H9 (cell line): ENCODE results near the gene ARHGAP10. TPM values are rescaled to one million over a fixed set of nuclear protein-coding genes. Genes with fewer than 3 reads are reported as not detected.

Experiments
- DNase-seq: peaks from one replicate; pipeline ENCODE4 v3.0.0-alpha.2; 2017
- H2AFZ ChIP-seq: one replicate; pipeline ENCODE4 v1.6.1; 2013; ENCODE audit warnings: mild to moderate bottlenecking, low read length, control low read depth, moderate library complexity
- H2AK5ac ChIP-seq: 2 replicates; pipeline ENCODE4 v1.6.1; 2013; ENCODE audit warnings: low read length, control low read depth, mixed read lengths; ENCODE audit not compliant: insufficient read length
- H2BK120ac ChIP-seq: one replicate; pipeline ENCODE4 v1.6.1; 2013; ENCODE audit warnings: low read depth, mild to moderate bottlenecking, low read length, control low read depth, inconsistent platforms; ENCODE audit not compliant: poor library complexity, severe bottlenecking
- H2BK12ac ChIP-seq: 2 replicates; pipeline ENCODE4 v1.6.1; 2013; ENCODE audit warnings: low read length, control low read depth, mixed read lengths, low read depth; ENCODE audit not compliant: insufficient read length
- H2BK15ac ChIP-seq: 2 replicates; pipeline ENCODE4 v1.6.1; 2013; ENCODE audit warnings: low read depth, low read length, control low read depth
- H2BK20ac ChIP-seq: one replicate; pipeline ENCODE4 v1.6.1; 2013; ENCODE audit warnings: low read depth, mild to moderate bottlenecking, low read length, control low read depth, inconsistent platforms; ENCODE audit not compliant: poor library complexity, severe bottlenecking
- H2BK5ac ChIP-seq: 2 replicates; pipeline ENCODE4 v1.6.1; 2013; ENCODE audit warnings: low read length, control low read depth, mixed read lengths; ENCODE audit not compliant: insufficient read length
- H3K14ac ChIP-seq: 2 replicates; pipeline ENCODE4 v1.6.1; 2013; ENCODE audit warnings: low read length, control low read depth; ENCODE audit not compliant: insufficient read depth
- H3K18ac ChIP-seq: 2 replicates; pipeline ENCODE4 v1.6.1; 2013; ENCODE audit warnings: low read depth, mild to moderate bottlenecking, mixed read lengths, low read length, control low read depth; ENCODE audit not compliant: insufficient read length
- H3K23ac ChIP-seq: 2 replicates; pipeline ENCODE4 v1.6.1; 2013; ENCODE audit warnings: low read length, control low read depth, mixed read lengths, low read depth; ENCODE audit not compliant: insufficient read length
- H3K23me2 ChIP-seq: 2 replicates; pipeline ENCODE4 v1.6.1; 2013; ENCODE audit warnings: low read depth, mild to moderate bottlenecking, mixed read lengths, low read length, control low read depth; ENCODE audit not compliant: insufficient read length, poor library complexity, severe bottlenecking
- H3K27ac ChIP-seq: 2 replicates; pipeline ENCODE4 v1.5.1; 2013; ENCODE audit warnings: low read length, control low read depth, mixed read lengths, low read depth; ENCODE audit not compliant: insufficient read length
- H3K27me3 ChIP-seq: 2 replicates; pipeline ENCODE4 v1.6.1; 2013; ENCODE audit warnings: low read length, control low read depth, inconsistent platforms; ENCODE audit not compliant: insufficient read depth
- H3K4ac ChIP-seq: 2 replicates; pipeline ENCODE4 v1.6.1; 2013; ENCODE audit warnings: low read depth, mild to moderate bottlenecking, control low read depth, inconsistent platforms, low read length, moderate library complexity
- H3K4me1 ChIP-seq: 2 replicates; pipeline ENCODE4 v1.6.1; 2013; ENCODE audit warnings: low read length, control low read depth, inconsistent platforms; ENCODE audit not compliant: insufficient read depth
- H3K4me2 ChIP-seq: 2 replicates; pipeline ENCODE4 v1.6.1; 2013; ENCODE audit warnings: low read length, control low read depth, mixed read lengths; ENCODE audit not compliant: insufficient read length, insufficient read depth
- H3K56ac ChIP-seq: 2 replicates; pipeline ENCODE4 v1.6.1; 2013; ENCODE audit warnings: low read depth, mild to moderate bottlenecking, mixed read lengths, low read length, control low read depth; ENCODE audit not compliant: insufficient read length
- H3K79me1 ChIP-seq: 2 replicates; pipeline ENCODE4 v1.6.1; 2013; ENCODE audit warnings: low read depth, mild to moderate bottlenecking, moderate library complexity, low read length, control low read depth, inconsistent platforms; ENCODE audit not compliant: insufficient read depth, poor library complexity, severe bottlenecking
- H3K79me2 ChIP-seq: 2 replicates; pipeline ENCODE4 v1.6.1; 2013; ENCODE audit warnings: low read length, control low read depth, inconsistent platforms; ENCODE audit not compliant: insufficient read depth
- H3K9ac ChIP-seq: 2 replicates; pipeline ENCODE4 v1.6.1; 2013; ENCODE audit warnings: low read length, control low read depth, mixed read lengths; ENCODE audit not compliant: insufficient read length; ENCODE audit errors: extremely low read depth
- H3K9me3 ChIP-seq: one replicate; pipeline ENCODE4 v1.6.1; 2013; ENCODE audit warnings: low read depth, low read length, inconsistent platforms; ENCODE audit not compliant: control insufficient read depth
- H3T11ph ChIP-seq: one replicate; pipeline ENCODE4 v1.6.1; 2013; ENCODE audit warnings: mild to moderate bottlenecking, low read length, control low read depth, inconsistent platforms
- H4K20me1 ChIP-seq: one replicate; pipeline ENCODE4 v1.6.1; 2013; ENCODE audit not compliant: control insufficient read depth, insufficient read length, insufficient read depth
- H4K5ac ChIP-seq: 2 replicates; pipeline ENCODE4 v1.6.1; 2013; ENCODE audit warnings: low read depth, mild to moderate bottlenecking, mixed read lengths, low read length, control low read depth; ENCODE audit not compliant: insufficient read length
- H4K8ac ChIP-seq: replicated peaks from 2 replicates; pipeline ENCODE4 v1.6.1; 2013; ENCODE audit warnings: low read length, control low read depth, mixed read lengths, low read depth; ENCODE audit not compliant: insufficient read length
- H4K91ac ChIP-seq: 2 replicates; pipeline ENCODE4 v1.6.1; 2013; ENCODE audit warnings: low read depth, mild to moderate bottlenecking, moderate library complexity, mixed read lengths, low read length, control low read depth; ENCODE audit not compliant: insufficient read length
- H3K27ac Mint-ChIP-seq, 3 experiments: 2 replicates in 2 of 3; 3 replicates in 1 of 3; pipeline ENCODE4 v1.8.0; 2020 to 2021; ENCODE audit warnings: mixed read lengths in 3 of 3, mild to moderate bottlenecking in 1 of 3, moderate library complexity in 1 of 3
- H3K27me3 Mint-ChIP-seq: 2 replicates; pipeline ENCODE4 v1.8.0; 2021; ENCODE audit warnings: low read depth, mild to moderate bottlenecking, moderate library complexity, mixed read lengths
- H3K36me3 Mint-ChIP-seq, 3 experiments: 2 replicates in 2 of 3; 3 replicates in 1 of 3; pipeline ENCODE4 v1.8.0; 2020 to 2021; ENCODE audit warnings: low read depth in 3 of 3, mixed read lengths in 3 of 3; ENCODE audit not compliant: insufficient read depth in 1 of 3
- H3K4me1 Mint-ChIP-seq, 2 experiments: 2 replicates each; pipeline ENCODE4 v1.8.0; 2020; ENCODE audit warnings: mixed read lengths in 2 of 2
- H3K4me3 Mint-ChIP-seq, 2 experiments: 2 replicates in 1 of 2; 3 replicates in 1 of 2; pipeline ENCODE4 v1.8.0; 2020 to 2021; ENCODE audit warnings: mild to moderate bottlenecking in 2 of 2, mixed read lengths in 2 of 2, moderate library complexity in 1 of 2
- H3K9me3 Mint-ChIP-seq, 2 experiments: 2 replicates in 1 of 2; 3 replicates in 1 of 2; pipeline ENCODE4 v1.8.0; 2020; ENCODE audit warnings: mild to moderate bottlenecking in 2 of 2, mixed read lengths in 2 of 2, moderate library complexity in 1 of 2
- WGBS: extraction: QIAGEN DNeasy Blood & Tissue Kit; methylation state at CpG from one replicate; pipeline ENCODE4 v1.1.7; 2013; ENCODE audit warnings: missing lambda C conversion rate, low lambda C conversion rate, mixed read lengths; ENCODE audit not compliant: insufficient read length; ENCODE audit errors: extremely low coverage; 5-methylcytosine and 5-hydroxymethylcytosine counted together
- total RNA-seq: library from RNA; stranded (reverse); gene quantifications from 2 replicates; pipeline ENCODE4 v1.2.1, GENCODE V29; 2021
- TF ChIP-seq, protein P1 (sequence below): fragments of 200-600 bp; sonication (generic); conservative IDR thresholded peaks from 3 replicates; pipeline ENCODE4 v1.8.0; 2021; ENCODE audit warnings: antibody characterized with exemption, mild to moderate bottlenecking

Gene ARHGAP10
- total RNA-seq, 1 experiment from 2014 or later = 7.8 TPM

DNA sequence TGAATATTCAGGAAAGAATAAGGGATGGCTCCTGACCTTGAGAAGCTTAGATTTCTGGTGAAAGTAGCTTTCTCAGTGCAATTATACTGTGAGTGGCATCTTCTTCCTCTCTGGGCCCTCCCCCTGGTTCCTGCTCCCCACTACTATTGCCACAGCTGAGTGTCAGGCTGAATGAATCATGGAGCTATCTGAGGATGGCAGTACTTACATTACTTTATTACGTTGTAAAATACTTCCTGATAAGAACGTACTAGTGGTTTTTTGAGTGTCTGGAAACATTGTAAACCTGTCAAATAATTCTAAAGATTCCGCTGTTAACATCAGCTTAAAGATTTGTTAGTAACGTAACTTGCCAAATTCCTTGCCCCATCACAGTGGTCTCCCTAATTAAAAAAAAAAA is 36.2 kb downstream of the ARHGAP10 start:
- Histone ChIP-seq H3T11ph (no peak overlapping the region), H2AK5ac (no peak overlapping the region), H2BK120ac (no peak overlapping the region), H3K4me1 (no peaks in the 10 kb centered on the region), H3K23ac (no peak overlapping the region), H3K18ac (no peak overlapping the region), H2BK20ac (no peak overlapping the region), H3K14ac (no peak overlapping the region), H3K23me2 (no peaks in the 10 kb centered on the region), H2BK12ac (no peak overlapping the region), H2BK5ac (no peak overlapping the region), H2BK15ac (no peak overlapping the region), H4K91ac (no peak overlapping the region), H3K27me3 (no peaks in the 10 kb centered on the region), H3K4ac (no peak overlapping the region), H4K8ac (no peak overlapping the region), H4K5ac (no peak overlapping the region), H3K79me2 (no peaks in the 10 kb centered on the region), H3K4me2 (no peak overlapping the region), H4K20me1 (no peaks in the 10 kb centered on the region), H3K56ac (no peak overlapping the region), H3K79me1 (no peaks in the 10 kb centered on the region), H3K27ac (no peak overlapping the region), H2AFZ (no peak overlapping the region), H3K9me3 (no peaks in the 10 kb centered on the region), H3K9ac (no peak overlapping the region)
- Mint-ChIP-seq H3K36me3 (no peaks in the 10 kb centered on the region), H3K4me3 (no peak overlapping the region), H3K27me3 (no peaks in the 10 kb centered on the region), H3K4me1 (peaks cover 4 to 8% of the 10 kb centered on the region in 2 experiments; a peak in 1 of 4 replicates), H3K9me3 (no peaks in the 10 kb centered on the region), H3K27ac (no peak overlapping the region)
- TF ChIP-seq, protein P1, sequence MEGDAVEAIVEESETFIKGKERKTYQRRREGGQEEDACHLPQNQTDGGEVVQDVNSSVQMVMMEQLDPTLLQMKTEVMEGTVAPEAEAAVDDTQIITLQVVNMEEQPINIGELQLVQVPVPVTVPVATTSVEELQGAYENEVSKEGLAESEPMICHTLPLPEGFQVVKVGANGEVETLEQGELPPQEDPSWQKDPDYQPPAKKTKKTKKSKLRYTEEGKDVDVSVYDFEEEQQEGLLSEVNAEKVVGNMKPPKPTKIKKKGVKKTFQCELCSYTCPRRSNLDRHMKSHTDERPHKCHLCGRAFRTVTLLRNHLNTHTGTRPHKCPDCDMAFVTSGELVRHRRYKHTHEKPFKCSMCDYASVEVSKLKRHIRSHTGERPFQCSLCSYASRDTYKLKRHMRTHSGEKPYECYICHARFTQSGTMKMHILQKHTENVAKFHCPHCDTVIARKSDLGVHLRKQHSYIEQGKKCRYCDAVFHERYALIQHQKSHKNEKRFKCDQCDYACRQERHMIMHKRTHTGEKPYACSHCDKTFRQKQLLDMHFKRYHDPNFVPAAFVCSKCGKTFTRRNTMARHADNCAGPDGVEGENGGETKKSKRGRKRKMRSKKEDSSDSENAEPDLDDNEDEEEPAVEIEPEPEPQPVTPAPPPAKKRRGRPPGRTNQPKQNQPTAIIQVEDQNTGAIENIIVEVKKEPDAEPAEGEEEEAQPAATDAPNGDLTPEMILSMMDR = no peak
- no CpG with 5 or more reads among the region's 4 CpGs for WGBS
- DNase-seq = no peak
